Measurements from ENCODE around the gene EPB41L2. TPM values are rescaled to one million over a fixed set of nuclear protein-coding genes. Genes with fewer than 3 reads are reported as not detected.

EPB41L2 gene
- total RNA-seq, 4 donors from 2014 or later, result 58.8 to 105 (median 81.3) TPM

GRCh38 chr6:130849594-130849993 is 213.5 kb downstream of the EPB41L2 start:
- H3K36me3 ChIP-seq, result no peaks in the 10 kb centered on the region
- H3K4me1 ChIP-seq, result peaks cover 0 to 3% of the 10 kb centered on the region in 2 donors
- no peak for TF ChIP-seq POLR2A (IDR thresholded peaks at IDR 0.05)
- 91 to 97% methylated on average over 1 of the region's 1 CpG for WGBS, 2 donors
- H3K27me3 ChIP-seq, result no peaks in the 10 kb centered on the region
- DNase-seq, result no peak
- no peak overlapping the region for H3K4me3 ChIP-seq (replicated peaks in 1 of 3)
- no peak overlapping the region for H3K27ac ChIP-seq
- intact Hi-C loops (cut with DNase I), result loop anchor here (10.0 kb wide), 1 partner anchor 525 kb away; no protein-coding TSS in a partner anchor
- no peaks in the 10 kb centered on the region for H3K9me3 ChIP-seq

GRCh38 chr6:130848945-130849344 is 214.1 kb downstream of the EPB41L2 start:
- no peaks in the 10 kb centered on the region for H3K36me3 ChIP-seq
- no peak overlapping the region for H3K27ac ChIP-seq
- H3K4me1 ChIP-seq, result peaks cover 0 to 3% of the 10 kb centered on the region in 2 donors
- H3K27me3 ChIP-seq, result no peaks in the 10 kb centered on the region
- 90 to 96% methylated on average over 2 of the region's 2 CpGs for WGBS, 2 donors
- no peak overlapping the region for H3K4me3 ChIP-seq (replicated peaks in 1 of 3)
- no peaks in the 10 kb centered on the region for H3K9me3 ChIP-seq
- intact Hi-C loops (cut with DNase I), result loop anchor here (10.0 kb wide), 1 partner anchor 524 kb away; no protein-coding TSS in a partner anchor
- TF ChIP-seq POLR2A (IDR thresholded peaks at IDR 0.05) (no peak), CTCF (IDR thresholded peaks at IDR 0.05) (no peak)
- DNase-seq, result no peak

GRCh38 chr6:130847001-130847910 is 215.8 kb downstream of the EPB41L2 start:
- TF ChIP-seq CTCF (IDR thresholded peaks at IDR 0.05), result no peak
- H3K4me1 ChIP-seq, result peaks cover 0 to 3% of the 10 kb centered on the region in 2 donors
- no peak overlapping the region for H3K27ac ChIP-seq
- WGBS, 2 donors, result 78 to 81% methylated on average over 7 of the region's 7 CpGs
- intact Hi-C loops (cut with DNase I), result loop anchor here (10.0 kb wide), 1 partner anchor 522 kb away; no protein-coding TSS in a partner anchor
- no peak for DNase-seq
- no peak overlapping the region for H3K4me3 ChIP-seq (replicated peaks in 1 of 3)
- H3K27me3 ChIP-seq, result no peaks in the 10 kb centered on the region
- no peaks in the 10 kb centered on the region for H3K9me3 ChIP-seq
- H3K36me3 ChIP-seq, result no peaks in the 10 kb centered on the region

GRCh38 chr6:130846501-130846900 is 216.5 kb downstream of the EPB41L2 start:
- TF ChIP-seq CTCF (IDR thresholded peaks at IDR 0.05) (no peak), POLR2A (IDR thresholded peaks at IDR 0.05) (no peak)
- no peaks in the 10 kb centered on the region for H3K27me3 ChIP-seq
- peaks cover 0 to 3% of the 10 kb centered on the region in 2 donors for H3K4me1 ChIP-seq
- H3K4me3 ChIP-seq (replicated peaks in 1 of 3), result no peak overlapping the region
- H3K36me3 ChIP-seq, result no peaks in the 10 kb centered on the region
- H3K27ac ChIP-seq, result no peak overlapping the region
- 84 to 92% methylated on average over 1 of the region's 1 CpG for WGBS, 2 donors
- no peaks in the 10 kb centered on the region for H3K9me3 ChIP-seq
- DNase-seq, result no peak
- intact Hi-C loops (cut with DNase I), result loop anchor here (10.0 kb wide), 1 partner anchor 522 kb away; no protein-coding TSS in a partner anchor

- intact Hi-C loops (cut with DNase I), result loop anchor here (10.0 kb wide), 1 partner anchor 519 kb away; no protein-coding TSS in a partner anchor
- 94 to 96% methylated on average over 3 of the region's 3 CpGs for WGBS, 2 donors
These were observed 219.3 kb downstream of the EPB41L2 start for GRCh38 chr6:130843575-130844320.

More at GRCh38 chr6:130843575-130844320, 219.3 kb downstream of the EPB41L2 start:
- H3K36me3 ChIP-seq, result no peaks in the 10 kb centered on the region
- peaks cover 0 to 3% of the 10 kb centered on the region in 2 donors for H3K4me1 ChIP-seq
- TF ChIP-seq CTCF (IDR thresholded peaks at IDR 0.05) (peak in 3 of 6 experiments; percentile 38 to 66 (median 56)), POLR2A (IDR thresholded peaks at IDR 0.05) (no peak)
- no peaks in the 10 kb centered on the region for H3K27me3 ChIP-seq
- H3K4me3 ChIP-seq (replicated peaks in 1 of 3), result no peak overlapping the region
- H3K27ac ChIP-seq, result no peak overlapping the region
- DNase-seq, result no peak
- no peaks in the 10 kb centered on the region for H3K9me3 ChIP-seq
